Neuronal stem cell (in vitro differentiated cells): Measurements from ENCODE around the gene SEC14L1.

Experiments used
- DNase-seq: peaks from one replicate; pipeline ENCODE4 v3.0.0-alpha.2; 2013; ENCODE audit warnings: low spot score
- H2AFZ ChIP-seq: one replicate; pipeline ENCODE4 v1.6.1; 2013; ENCODE audit warnings: mild to moderate bottlenecking, low read length, inconsistent platforms
- H2AK5ac ChIP-seq: 2 replicates; pipeline ENCODE4 v1.6.1; 2013; ENCODE audit warnings: low read depth, mild to moderate bottlenecking, inconsistent platforms, low read length, moderate library complexity, mixed read lengths
- H2BK120ac ChIP-seq: 2 replicates; pipeline ENCODE4 v1.6.1; 2013; ENCODE audit warnings: low read depth, mild to moderate bottlenecking, inconsistent platforms, low read length, moderate library complexity, mixed read lengths
- H2BK12ac ChIP-seq: one replicate; pipeline ENCODE4 v1.6.1; 2013; ENCODE audit warnings: low read length, inconsistent platforms
- H2BK15ac ChIP-seq: 2 replicates; pipeline ENCODE4 v1.6.1; 2013; ENCODE audit warnings: mild to moderate bottlenecking, low read length, inconsistent platforms, mixed read lengths
- H2BK5ac ChIP-seq: one replicate; pipeline ENCODE4 v1.6.1; 2013; ENCODE audit warnings: inconsistent platforms, mild to moderate bottlenecking, low read length, moderate library complexity
- H3K14ac ChIP-seq: one replicate; pipeline ENCODE4 v1.6.1; 2013; ENCODE audit warnings: low read length, inconsistent platforms
- H3K18ac ChIP-seq: 2 replicates; pipeline ENCODE4 v1.6.1; 2013; ENCODE audit warnings: low read length, inconsistent platforms
- H3K23ac ChIP-seq: 2 replicates; pipeline ENCODE4 v1.6.1; 2013; ENCODE audit warnings: low read depth, mild to moderate bottlenecking, mixed read lengths, low read length, inconsistent platforms; ENCODE audit not compliant: poor library complexity
- H3K27ac ChIP-seq: replicated peaks from 3 replicates; pipeline ENCODE4 v1.5.1; 2013; ENCODE audit warnings: low read length, inconsistent platforms
- H3K27me3 ChIP-seq, 3 experiments: 2 replicates each; pipeline ENCODE4 v1.6.1; 2013; ENCODE audit warnings: low read length in 3 of 3, mild to moderate bottlenecking in 2 of 3, inconsistent platforms in 1 of 3, low read depth in 1 of 3, mixed read lengths in 1 of 3, moderate library complexity in 1 of 3; ENCODE audit not compliant: control insufficient read depth in 3 of 3, insufficient read depth in 3 of 3
- H3K36me3 ChIP-seq, 2 donors: replicated peaks in 1 of 2; 2 replicates each; pipeline ENCODE4 v1.6.1; 2013; ENCODE audit warnings: low read length in 2 of 2; ENCODE audit not compliant: control insufficient read depth in 2 of 2, insufficient read depth in 2 of 2
- H3K4ac ChIP-seq: 2 replicates; pipeline ENCODE4 v1.6.1; 2013; ENCODE audit warnings: inconsistent platforms, mild to moderate bottlenecking, low read length, moderate library complexity
- H3K4me1 ChIP-seq, 2 donors: 1 replicate in 1 of 2; 2 replicates in 1 of 2; pipeline ENCODE4 v1.6.1; 2013; ENCODE audit warnings: low read length in 2 of 2, low read depth in 1 of 2; ENCODE audit not compliant: control insufficient read depth in 2 of 2, insufficient read depth in 1 of 2
- H3K4me2 ChIP-seq: one replicate; pipeline ENCODE4 v1.6.1; 2013; ENCODE audit warnings: mild to moderate bottlenecking, low read length, inconsistent platforms; ENCODE audit not compliant: insufficient read depth, poor library complexity, severe bottlenecking
- H3K4me3 ChIP-seq, 2 donors: 2 replicates each; pipeline ENCODE4 v1.5.1; 2013; ENCODE audit warnings: low read length in 2 of 2, mild to moderate bottlenecking in 2 of 2, inconsistent platforms in 1 of 2, moderate library complexity in 1 of 2
- H3K79me1 ChIP-seq: one replicate; pipeline ENCODE4 v1.6.1; 2013; ENCODE audit warnings: low read depth, mild to moderate bottlenecking, inconsistent platforms, low read length, moderate library complexity
- H3K9ac ChIP-seq: one replicate; pipeline ENCODE4 v1.6.1; 2013; ENCODE audit warnings: mild to moderate bottlenecking, low read depth, low read length, inconsistent platforms; ENCODE audit not compliant: poor library complexity
- H3K9me3 ChIP-seq, 2 donors: replicated peaks in 1 of 2; 2 replicates each; pipeline versions ENCODE3 to v1.6.1; 2013; ENCODE audit warnings: low read length in 2 of 2, mild to moderate bottlenecking in 2 of 2, inconsistent platforms in 1 of 2, low read depth in 1 of 2, mixed read lengths in 1 of 2, moderate library complexity in 1 of 2; ENCODE audit not compliant: control insufficient read depth in 2 of 2, insufficient read depth in 1 of 2
- H4K8ac ChIP-seq: one replicate; pipeline ENCODE4 v1.6.1; 2013; ENCODE audit warnings: low read depth, mild to moderate bottlenecking, inconsistent platforms, low read length, moderate library complexity
- H4K91ac ChIP-seq: one replicate; pipeline ENCODE4 v1.6.1; 2013; ENCODE audit warnings: low read length, low read depth, mild to moderate bottlenecking, inconsistent platforms; ENCODE audit not compliant: poor library complexity
- WGBS, 2 donors: extraction: QIAGEN DNeasy Blood & Tissue Kit; methylation state at CpG; one replicate each; pipeline ENCODE4 v1.1.7; 2013; ENCODE audit warnings: missing lambda C conversion rate in 2 of 2, mixed read lengths in 1 of 2; ENCODE audit not compliant: insufficient read length in 2 of 2, insufficient replicate concordance in 1 of 2; ENCODE audit errors: extremely low coverage in 2 of 2; 5-methylcytosine and 5-hydroxymethylcytosine counted together

Gene SEC14L1

DNA sequence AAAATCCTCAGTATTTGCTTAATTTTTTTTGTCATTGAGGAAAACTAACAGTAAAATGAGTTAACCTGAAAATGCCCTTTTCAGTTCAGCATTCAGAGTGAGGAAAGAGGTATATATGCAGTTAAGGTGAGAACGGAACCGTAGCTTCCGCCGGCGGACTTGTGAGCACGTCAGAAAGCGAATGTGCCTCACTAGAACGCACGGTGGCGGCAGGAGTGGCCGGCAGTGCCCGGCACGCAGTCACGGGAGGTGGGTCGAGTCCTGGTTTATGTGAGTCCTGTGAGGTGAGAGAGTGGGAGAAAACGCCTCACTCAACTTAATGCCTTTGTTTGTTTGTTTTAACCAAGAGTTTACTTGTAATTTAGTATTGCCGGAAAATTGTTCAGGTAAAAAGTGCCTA lies 6.1 kb downstream of the SEC14L1 start:
- Histone ChIP-seq H3K4me3 (no peak overlapping the region), H3K23ac (no peak overlapping the region), H2BK15ac (no peak overlapping the region), H2BK120ac (no peak overlapping the region), H3K18ac (no peak overlapping the region), H3K4ac (no peak overlapping the region), H4K91ac (no peak overlapping the region), H3K14ac (no peak overlapping the region), H3K4me2 (no peak overlapping the region), H3K27ac (no peak overlapping the region), H4K8ac (no peak overlapping the region), H3K4me1 (peaks cover 22 to 40% of the 10 kb centered on the region in 2 donors), H2BK12ac (no peak overlapping the region), H3K36me3 (peaks cover 22 to 94% of the 10 kb centered on the region in 2 donors), H2BK5ac (no peak overlapping the region), H3K9ac (no peak overlapping the region), H2AK5ac (no peak overlapping the region), H3K9me3 (no peaks in the 10 kb centered on the region), H3K79me1 (peaks cover 2% of the 10 kb centered on the region), H2AFZ (no peak overlapping the region), H3K27me3 (no peaks in the 10 kb centered on the region)
- no CpG with 5 or more reads among the region's 17 CpGs for WGBS, 2 donors
- DNase-seq, result no peak

DNA sequence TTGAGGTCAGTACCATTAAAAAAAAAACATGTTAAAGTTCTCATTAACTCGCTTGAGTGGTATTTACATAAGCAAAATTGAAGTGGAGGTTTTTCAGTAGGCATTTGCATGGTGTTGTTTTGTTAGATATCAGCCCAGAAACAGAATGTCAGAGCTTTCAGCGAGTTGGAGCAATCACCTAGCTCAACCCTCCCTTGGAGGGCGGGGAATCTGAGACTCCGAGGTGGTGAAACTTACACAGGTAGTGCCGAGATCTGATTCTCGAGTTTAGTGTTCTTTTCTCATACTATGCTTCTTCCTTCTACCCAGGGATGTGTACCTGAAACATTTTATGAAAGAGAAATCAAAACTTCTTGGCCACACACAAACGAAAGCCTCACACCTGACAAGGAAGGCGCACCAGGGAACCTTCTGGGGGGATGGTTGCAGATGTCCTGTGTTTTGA lies 6.6 kb downstream of the SEC14L1 start:
- no peaks in the 10 kb centered on the region for H3K27me3 ChIP-seq
- WGBS, 2 donors, result no CpG with 5 or more reads among the region's 8 CpGs

DNA sequence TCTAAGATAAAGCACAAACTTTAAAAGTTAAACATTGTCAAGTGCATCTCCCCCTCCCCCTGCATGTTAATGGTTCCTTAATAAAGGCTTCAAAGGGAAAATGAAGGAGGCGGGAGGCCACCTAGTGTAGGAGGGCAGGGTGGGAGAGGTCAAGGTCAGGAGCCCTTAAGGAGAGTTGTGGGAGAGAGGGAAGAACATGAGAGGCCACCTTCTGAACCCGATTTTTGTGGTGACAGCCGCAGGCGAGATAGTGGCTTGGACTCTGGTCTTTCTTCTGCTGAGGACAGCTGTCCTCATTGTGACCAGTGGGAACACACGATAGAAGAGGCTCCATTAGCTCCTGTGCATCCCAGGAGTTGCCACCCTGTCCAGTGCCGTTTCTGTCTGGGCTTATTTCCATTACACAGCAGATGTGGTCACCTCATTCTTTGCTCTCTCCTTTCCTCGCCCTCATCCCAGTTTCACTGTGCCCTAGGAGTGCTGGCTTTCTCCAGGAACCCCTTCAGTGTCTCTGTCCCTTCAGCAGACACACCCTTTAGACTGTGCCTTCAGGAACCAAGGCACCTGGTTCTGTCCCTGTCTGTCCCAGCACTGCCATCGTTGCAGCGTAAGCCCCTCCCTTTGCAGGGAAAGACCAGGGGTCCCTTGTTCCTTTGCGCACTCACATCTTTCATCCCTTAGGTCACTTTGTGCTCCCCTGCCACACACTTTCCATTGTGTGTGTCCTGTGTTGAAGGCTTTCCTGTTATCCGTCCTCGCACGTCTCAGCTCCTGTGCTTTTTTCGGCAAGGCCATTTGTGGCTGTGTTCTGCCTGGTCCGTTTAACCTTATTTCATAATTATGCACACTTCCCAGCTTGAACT lies 7.5 kb downstream of the SEC14L1 start:
- no peaks in the 10 kb centered on the region for H3K27me3 ChIP-seq
- H3K4me2 ChIP-seq, result no peak overlapping the region
- no peak overlapping the region for H3K4me3 ChIP-seq
- no peak overlapping the region for H2BK120ac ChIP-seq
- H3K9ac ChIP-seq, result no peak overlapping the region
- no peak overlapping the region for H2BK5ac ChIP-seq
- H3K14ac ChIP-seq, result no peak overlapping the region
- WGBS, 2 donors, result no CpG with 5 or more reads among the region's 15 CpGs
- H3K4me1 ChIP-seq, result peaks cover 22 to 35% of the 10 kb centered on the region in 2 donors
- H3K23ac ChIP-seq, result no peak overlapping the region
- H3K18ac ChIP-seq, result peak overlapping the region; percentile 20
- H2BK12ac ChIP-seq, result no peak overlapping the region
- H3K36me3 ChIP-seq, result peaks cover 21 to 88% of the 10 kb centered on the region in 2 donors
- no peak overlapping the region for H2AFZ ChIP-seq
- H4K8ac ChIP-seq, result no peak overlapping the region
- no peaks in the 10 kb centered on the region for H3K9me3 ChIP-seq
- no peak overlapping the region for H3K27ac ChIP-seq
- no peak for DNase-seq
- H2BK15ac ChIP-seq, result no peak overlapping the region
- no peak overlapping the region for H4K91ac ChIP-seq
- no peak overlapping the region for H3K4ac ChIP-seq
- peaks cover 2% of the 10 kb centered on the region for H3K79me1 ChIP-seq
- H2AK5ac ChIP-seq, result no peak overlapping the region

More for the DNA sequence above, 6.6 kb downstream of the SEC14L1 start:
- Histone ChIP-seq H3K27ac (no peak overlapping the region), H3K18ac (no peak overlapping the region), H2AFZ (no peak overlapping the region), H3K9ac (no peak overlapping the region), H2AK5ac (no peak overlapping the region), H3K14ac (no peak overlapping the region), H2BK5ac (no peak overlapping the region), H3K79me1 (peaks cover 2% of the 10 kb centered on the region), H3K36me3 (peaks cover 22 to 94% of the 10 kb centered on the region in 2 donors), H3K23ac (no peak overlapping the region), H3K4me1 (peaks cover 21 to 40% of the 10 kb centered on the region in 2 donors), H2BK15ac (no peak overlapping the region), H3K4me3 (no peak overlapping the region), H4K91ac (no peak overlapping the region), H4K8ac (no peak overlapping the region), H3K4me2 (no peak overlapping the region), H2BK120ac (no peak overlapping the region), H3K9me3 (no peaks in the 10 kb centered on the region), H3K4ac (no peak overlapping the region), H2BK12ac (no peak overlapping the region)
- DNase-seq, result no peak

DNA sequence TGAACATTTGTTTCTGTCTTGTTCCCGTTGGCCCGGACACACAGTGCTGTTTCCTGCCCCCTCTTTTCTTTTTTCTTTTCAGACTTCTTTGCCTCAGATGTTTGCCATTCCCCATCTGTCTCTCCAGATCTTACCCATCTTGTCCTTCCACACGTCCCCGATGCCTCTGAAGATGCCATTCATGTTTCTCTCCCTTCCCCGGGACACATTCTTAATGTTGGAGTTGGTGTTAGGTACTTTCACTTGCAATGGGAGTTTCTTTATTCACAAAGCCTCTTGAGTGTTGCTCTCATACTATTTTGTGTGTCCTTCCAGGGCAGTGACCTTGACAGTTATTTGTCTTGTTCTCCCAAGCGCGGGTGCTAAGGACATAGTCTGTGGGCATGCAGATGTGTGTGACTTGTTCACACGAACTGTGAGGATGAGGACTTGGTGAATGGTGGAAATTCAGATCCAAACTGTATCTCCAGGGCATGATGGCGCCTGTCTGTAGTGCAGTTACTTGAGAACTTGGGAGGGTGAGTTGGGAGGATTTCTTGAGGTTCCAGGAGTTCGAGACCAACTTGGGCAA lies 8.3 kb downstream of the SEC14L1 start:
- WGBS, 2 donors, result no CpG with 5 or more reads among the region's 10 CpGs
- H3K9me3 ChIP-seq, result no peaks in the 10 kb centered on the region
- peaks cover 24 to 38% of the 10 kb centered on the region in 2 donors for H3K4me1 ChIP-seq
- H3K4me3 ChIP-seq, result no peak overlapping the region
- no peak overlapping the region for H2AK5ac ChIP-seq
- no peak overlapping the region for H3K4ac ChIP-seq
- no peak overlapping the region for H2BK120ac ChIP-seq
- peaks cover 18 to 81% of the 10 kb centered on the region in 2 donors for H3K36me3 ChIP-seq
- no peak overlapping the region for H3K27ac ChIP-seq
- no peak overlapping the region for H3K4me2 ChIP-seq
- no peak overlapping the region for H3K9ac ChIP-seq
- H3K14ac ChIP-seq, result no peak overlapping the region
- H2BK12ac ChIP-seq, result no peak overlapping the region
- H3K79me1 ChIP-seq, result peaks cover 2% of the 10 kb centered on the region
- no peak overlapping the region for H2BK5ac ChIP-seq
- no peaks in the 10 kb centered on the region for H3K27me3 ChIP-seq
- no peak overlapping the region for H3K18ac ChIP-seq
- no peak for DNase-seq
- no peak overlapping the region for H2BK15ac ChIP-seq
- H2AFZ ChIP-seq, result no peak overlapping the region
- no peak overlapping the region for H4K91ac ChIP-seq
- H3K23ac ChIP-seq, result no peak overlapping the region
- H4K8ac ChIP-seq, result no peak overlapping the region
